ENCODE data around the gene C19orf47. TPM values are rescaled to one million over a fixed set of nuclear protein-coding genes. Genes with fewer than 3 reads are reported as not detected.

C19orf47 gene
- total RNA-seq, 2 donors from 2014 or later, result 20.8 to 27.3 TPM

DNA sequence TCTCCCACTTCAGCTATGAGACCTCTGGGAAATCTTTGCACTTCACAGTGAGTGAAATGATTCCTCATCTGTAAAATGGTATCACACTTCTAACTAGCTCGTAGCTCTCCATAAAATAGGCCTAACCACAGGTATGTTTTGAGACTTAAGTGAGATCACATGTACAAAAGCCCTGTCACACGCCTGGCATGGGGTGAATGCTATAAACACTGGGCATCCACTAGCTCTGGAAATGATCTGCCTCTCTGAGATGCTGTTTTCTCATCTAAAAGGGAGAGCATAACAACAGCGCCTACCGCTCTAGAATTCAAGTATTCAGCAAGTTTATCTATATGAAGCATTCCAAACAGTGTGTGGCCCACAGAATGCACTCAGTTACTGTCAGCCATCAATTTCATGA is 65.3 kb downstream of the C19orf47 start:
- no peak overlapping the region for H3K27ac ChIP-seq
- 69% methylated on average over 4 of the region's 4 CpGs for WGBS
- H3K4me1 ChIP-seq (replicated peaks), result peaks cover 23% of the 10 kb centered on the region
- DNase-seq (ENCODE audit: low spot score), result no peak
- TF ChIP-seq POLR2A (IDR thresholded peaks at IDR 0.05) (no peak), POLR2AphosphoS5 (IDR thresholded peaks at IDR 0.05) (no peak)
- TF ChIP-seq, protein P1, sequence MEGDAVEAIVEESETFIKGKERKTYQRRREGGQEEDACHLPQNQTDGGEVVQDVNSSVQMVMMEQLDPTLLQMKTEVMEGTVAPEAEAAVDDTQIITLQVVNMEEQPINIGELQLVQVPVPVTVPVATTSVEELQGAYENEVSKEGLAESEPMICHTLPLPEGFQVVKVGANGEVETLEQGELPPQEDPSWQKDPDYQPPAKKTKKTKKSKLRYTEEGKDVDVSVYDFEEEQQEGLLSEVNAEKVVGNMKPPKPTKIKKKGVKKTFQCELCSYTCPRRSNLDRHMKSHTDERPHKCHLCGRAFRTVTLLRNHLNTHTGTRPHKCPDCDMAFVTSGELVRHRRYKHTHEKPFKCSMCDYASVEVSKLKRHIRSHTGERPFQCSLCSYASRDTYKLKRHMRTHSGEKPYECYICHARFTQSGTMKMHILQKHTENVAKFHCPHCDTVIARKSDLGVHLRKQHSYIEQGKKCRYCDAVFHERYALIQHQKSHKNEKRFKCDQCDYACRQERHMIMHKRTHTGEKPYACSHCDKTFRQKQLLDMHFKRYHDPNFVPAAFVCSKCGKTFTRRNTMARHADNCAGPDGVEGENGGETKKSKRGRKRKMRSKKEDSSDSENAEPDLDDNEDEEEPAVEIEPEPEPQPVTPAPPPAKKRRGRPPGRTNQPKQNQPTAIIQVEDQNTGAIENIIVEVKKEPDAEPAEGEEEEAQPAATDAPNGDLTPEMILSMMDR (IDR thresholded peaks at IDR 0.05), result no peak
- H3K9me3 ChIP-seq, result no peaks in the 10 kb centered on the region
- H3K4me3 ChIP-seq, result no peak overlapping the region
- H3K36me3 ChIP-seq, result no peaks in the 10 kb centered on the region
- intact Hi-C loops (cut with DNase I), result no loop called here
- no peaks in the 10 kb centered on the region for H3K27me3 ChIP-seq (replicated peaks; ENCODE audit: insufficient read depth)

DNA sequence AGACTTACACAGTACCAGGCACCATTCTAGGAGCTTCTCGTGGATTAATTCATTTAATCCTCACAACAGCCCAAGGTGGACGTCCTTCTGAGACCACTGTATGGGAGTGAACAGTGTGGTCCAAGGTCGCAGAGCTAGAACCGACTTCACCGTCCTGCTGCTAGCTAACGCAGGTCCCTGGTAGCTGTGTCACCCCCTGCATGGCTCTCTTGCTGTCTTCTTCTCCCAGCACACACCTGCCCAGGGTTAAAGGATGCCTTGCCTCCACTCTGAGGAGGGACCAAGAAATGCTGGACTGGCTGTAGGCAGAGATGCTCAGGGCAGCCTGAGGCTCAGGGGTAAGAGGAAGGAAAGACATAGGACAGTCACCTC is 66.0 kb downstream of the C19orf47 start:
- no peak overlapping the region for H3K27ac ChIP-seq
- no peaks in the 10 kb centered on the region for H3K9me3 ChIP-seq
- intact Hi-C loops (cut with DNase I), result no loop called here
- no peak overlapping the region for H3K4me3 ChIP-seq
- TF ChIP-seq POLR2AphosphoS5 (IDR thresholded peaks at IDR 0.05) (no peak), POLR2A (IDR thresholded peaks at IDR 0.05) (no peak)
- TF ChIP-seq, protein P1 (IDR thresholded peaks at IDR 0.05), result no peak
- H3K27me3 ChIP-seq (replicated peaks; ENCODE audit: insufficient read depth), result no peaks in the 10 kb centered on the region
- H3K36me3 ChIP-seq, result no peaks in the 10 kb centered on the region
- peaks cover 23% of the 10 kb centered on the region for H3K4me1 ChIP-seq (replicated peaks)
- WGBS, result 85% methylated on average over 6 of the region's 6 CpGs
- no peak for DNase-seq (ENCODE audit: low spot score)

DNA sequence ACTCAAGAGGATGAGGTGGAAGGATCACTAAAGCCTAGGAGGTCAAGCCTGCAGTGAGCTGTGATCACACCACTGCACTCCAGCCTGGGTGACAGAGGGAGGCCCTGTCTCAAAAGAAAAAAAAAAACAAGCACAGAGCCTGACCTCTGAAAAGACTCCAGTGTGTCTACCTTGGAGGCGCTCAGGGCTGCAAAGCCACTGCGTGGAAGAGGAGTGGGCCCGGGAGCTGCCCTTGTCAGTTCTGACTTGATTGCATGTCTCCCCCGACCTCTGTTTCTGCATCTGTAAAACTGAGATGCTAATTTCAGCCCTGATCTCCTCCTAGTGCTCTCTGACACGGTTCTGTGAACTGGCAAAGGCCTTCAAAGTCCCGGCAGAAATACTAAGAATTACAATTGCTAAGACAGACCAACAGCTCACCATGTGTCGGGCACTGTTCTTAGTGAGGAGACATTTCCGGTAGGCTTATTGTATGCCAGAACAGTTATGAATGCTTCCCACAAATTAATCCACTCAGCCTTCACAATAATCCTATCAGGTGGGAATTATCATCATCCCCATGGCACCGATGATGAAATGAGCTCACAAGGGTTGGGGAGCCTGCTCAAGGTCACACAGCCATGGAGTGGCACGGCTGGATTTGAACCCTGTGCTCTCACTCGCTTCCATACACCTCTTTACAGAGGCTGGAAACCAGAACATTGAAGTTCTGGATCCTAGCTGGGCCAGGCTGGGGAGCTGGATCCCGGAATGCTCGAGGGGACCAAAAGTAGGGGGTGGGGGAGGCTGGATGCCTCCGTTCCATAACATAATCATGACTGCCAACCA is 66.6 kb downstream of the C19orf47 start:
- H3K9me3 ChIP-seq, result no peaks in the 10 kb centered on the region
- H3K27me3 ChIP-seq (replicated peaks; ENCODE audit: insufficient read depth), result no peaks in the 10 kb centered on the region
- H3K27ac ChIP-seq, result peak overlapping the region in 1 of 2 donors; percentile 44
- TF ChIP-seq POLR2A (IDR thresholded peaks at IDR 0.05), result no peak
- TF ChIP-seq, protein P1 (IDR thresholded peaks at IDR 0.05), result no peak
- no peak for TF ChIP-seq POLR2AphosphoS5 (IDR thresholded peaks at IDR 0.05)
- 79% methylated on average over 14 of the region's 14 CpGs for WGBS
- DNase-seq (ENCODE audit: low spot score), result no peak
- H3K36me3 ChIP-seq, result no peaks in the 10 kb centered on the region
- H3K4me1 ChIP-seq (replicated peaks), result peaks cover 23% of the 10 kb centered on the region
- no peak overlapping the region for H3K4me3 ChIP-seq
- intact Hi-C loops (cut with DNase I), result no loop called here

DNA sequence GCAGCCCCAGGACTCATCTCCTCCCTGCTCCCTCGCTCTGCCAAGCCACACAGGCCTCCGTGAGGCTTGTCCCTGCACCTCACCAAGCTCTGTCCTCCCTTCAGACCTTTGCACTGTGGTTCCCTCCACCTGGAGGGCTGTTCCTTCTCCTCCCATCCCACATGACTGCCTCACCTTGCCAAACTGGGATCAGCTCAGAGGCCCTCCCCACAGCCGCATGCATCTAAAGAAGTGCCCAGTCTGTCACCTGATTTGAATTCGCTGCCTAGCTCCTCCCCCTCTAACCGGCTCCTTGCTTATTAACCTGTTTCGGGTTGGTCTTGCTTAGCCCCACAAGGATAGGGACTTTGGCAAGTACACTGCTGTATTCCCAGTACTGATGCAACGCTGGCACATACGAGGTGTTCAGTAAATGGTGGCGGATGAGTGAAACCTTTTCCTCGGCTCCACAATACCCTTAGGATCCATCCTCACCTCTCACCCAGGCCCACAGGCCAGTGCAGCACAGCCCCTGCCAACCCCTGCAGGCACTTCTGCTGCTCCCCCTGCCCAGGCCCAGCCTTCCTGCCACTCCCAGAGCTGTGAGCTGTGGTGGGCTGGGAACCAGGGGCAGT is 67.5 kb downstream of the C19orf47 start:
- TF ChIP-seq, protein P1 (IDR thresholded peaks at IDR 0.05), result no peak
- TF ChIP-seq POLR2A (IDR thresholded peaks at IDR 0.05) (no peak), POLR2AphosphoS5 (IDR thresholded peaks at IDR 0.05) (peak; percentile 81)
- no peaks in the 10 kb centered on the region for H3K27me3 ChIP-seq (replicated peaks; ENCODE audit: insufficient read depth)
- H3K36me3 ChIP-seq, result no peaks in the 10 kb centered on the region
- 49% methylated on average over 10 of the region's 10 CpGs for WGBS
- H3K4me1 ChIP-seq (replicated peaks), result peaks cover 23% of the 10 kb centered on the region
- no peaks in the 10 kb centered on the region for H3K9me3 ChIP-seq
- peak overlapping the region in 1 of 2 donors; percentile 3 for H3K4me3 ChIP-seq
- H3K27ac ChIP-seq, result peak overlapping the region; percentile 28 to 44
- peak; percentile 70 for DNase-seq (ENCODE audit: low spot score)
- intact Hi-C loops (cut with DNase I), result no loop called here
